SK-N-SH (cell line): ENCODE data around the gene RHPN2. TPM values are rescaled to one million over a fixed set of nuclear protein-coding genes. Genes with fewer than 3 reads are reported as not detected.
A peak's percentile ranks its signal among the peaks of the same experiment; 100 is the strongest.

Experiments
- CTCF ChIA-PET: fragments of 300-600, 350-600 bp; formaldehyde crosslinking; extraction: SDS; loops from one replicate; lab custom pipeline; 2021; lab: Yijun Ruan, JAX
- POLR2A ChIA-PET: fragments of 350-600 bp; sonication (Branson Sonifier 250); formaldehyde crosslinking; extraction: SDS; loops from one replicate; lab custom pipeline; 2020; ENCODE audit warnings: antibody characterized with exemption, inconsistent platforms; lab: Yijun Ruan, JAX
- DNase-seq: peaks from one replicate; pipeline ENCODE4 v3.0.0; 2012
- H2AFZ ChIP-seq: fragments of 200-600 bp; sonication (generic); 2 replicates; pipeline ENCODE4 v1.8.1; 2016; ENCODE audit warnings: antibody characterized with exemption, mild to moderate bottlenecking, low read depth
- H3F3A ChIP-seq: fragments of 200-600 bp; sonication (generic); replicated peaks from 2 replicates; pipeline ENCODE3; 2016; ENCODE audit warnings: antibody characterized with exemption, mild to moderate bottlenecking; ENCODE audit not compliant: insufficient read depth
- H3K27ac ChIP-seq, 2 experiments: fragments of 200-500 bp in 1 of 2; fragments of 200-600 bp in 1 of 2; sonication (Bioruptor generic) in 1 of 2; sonication (generic), shearing (Covaris generic) in 1 of 2; 2 replicates each; pipeline versions ENCODE4 v1.5.1 to v1.6.1; 2014 to 2016; ENCODE audit warnings: low read depth in 2 of 2, inconsistent platforms in 1 of 2, low read length in 1 of 2, mild to moderate bottlenecking in 1 of 2, mixed read lengths in 1 of 2
- H3K27me3 ChIP-seq: fragments of 200-600 bp; sonication (generic), shearing (Covaris generic); 2 replicates; pipeline ENCODE4 v1.6.1; 2016; ENCODE audit warnings: mixed run types; ENCODE audit not compliant: insufficient read depth
- H3K36me3 ChIP-seq, 2 experiments: fragments of 200-500 bp in 1 of 2; fragments of 200-600 bp in 1 of 2; sonication (Bioruptor generic) in 1 of 2; sonication (generic) in 1 of 2; replicated peaks in 1 of 2; 2 replicates each; pipeline versions ENCODE3 to v1.5.1; 2014 to 2016; ENCODE audit warnings: low read length in 1 of 2, mild to moderate bottlenecking in 1 of 2; ENCODE audit not compliant: insufficient read depth in 2 of 2, control insufficient read depth in 1 of 2
- H3K4me1 ChIP-seq, 2 experiments: fragments of 200-500 bp in 1 of 2; fragments of 200-600 bp in 1 of 2; sonication (Bioruptor generic) in 1 of 2; sonication (generic), shearing (Covaris generic) in 1 of 2; 2 replicates each; pipeline versions ENCODE4 v1.5.1 to v1.6.1; 2014 to 2016; ENCODE audit warnings: low read depth in 1 of 2, low read length in 1 of 2, mixed run types in 1 of 2; ENCODE audit not compliant: insufficient read depth in 2 of 2, control insufficient read depth in 1 of 2
- H3K4me2 ChIP-seq: fragments of 200-600 bp; sonication (generic), shearing (Covaris generic); 2 replicates; pipeline ENCODE4 v1.6.1; 2017; ENCODE audit warnings: mixed run types
- H3K4me3 ChIP-seq, 2 experiments: fragments of 200-500 bp in 1 of 2; fragments of 200-600 bp in 1 of 2; sonication (Bioruptor generic) in 1 of 2; sonication (generic), shearing (Covaris generic) in 1 of 2; 2 replicates each; pipeline versions ENCODE4 v1.5.1 to v1.8.1; 2014 to 2016; ENCODE audit warnings: low read depth in 2 of 2, inconsistent platforms in 1 of 2, low read length in 1 of 2, mild to moderate bottlenecking in 1 of 2, mixed read lengths in 1 of 2, moderate library complexity in 1 of 2
- H3K79me2 ChIP-seq: fragments of 200-600 bp; sonication (generic); 2 replicates; pipeline ENCODE4 v1.8.1; 2017; ENCODE audit warnings: mild to moderate bottlenecking; ENCODE audit not compliant: insufficient read depth
- H3K9ac ChIP-seq: fragments of 200-600 bp; sonication (generic); 2 replicates; pipeline ENCODE4 v1.6.1; 2017; ENCODE audit warnings: mixed run types
- H3K9me2 ChIP-seq: fragments of 200-600 bp; sonication (generic); 2 replicates; pipeline ENCODE4 v1.6.1; 2017; ENCODE audit warnings: mixed run types
- H3K9me3 ChIP-seq: fragments of 200-600 bp; sonication (generic); 2 replicates; pipeline ENCODE4 v1.6.1; 2017; ENCODE audit warnings: mixed run types, mild to moderate bottlenecking, moderate library complexity
- H4K20me1 ChIP-seq: fragments of 200-600 bp; sonication (generic); 2 replicates; pipeline ENCODE4 v1.6.1; 2017; ENCODE audit warnings: mild to moderate bottlenecking, mixed run types; ENCODE audit not compliant: insufficient read depth
- CHD2 ChIP-seq: fragments of 150-350 bp; IDR thresholded peaks from 2 replicates; pipeline ENCODE4 v1.6.1; 2018; ENCODE audit warnings: low read length; ENCODE audit not compliant: partially characterized antibody
- ELF1 ChIP-seq: IDR thresholded peaks from 2 replicates; pipeline ENCODE4 v1.4.0; 2012
- EP300 ChIP-seq, 2 experiments: IDR thresholded peaks; 2 replicates each; pipeline versions ENCODE4 v1.4.0 to v1.6.1; 2012; ENCODE audit warnings: borderline replicate concordance in 1 of 2, low read depth in 1 of 2, low read length in 1 of 2
- EZH2phosphoT487 ChIP-seq: fragments of 200-600 bp; sonication (generic); IDR thresholded peaks from 2 replicates; pipeline ENCODE4 v1.6.1; 2017; ENCODE audit warnings: low read depth, mixed run types, mild to moderate bottlenecking, antibody characterized with exemption, moderate library complexity, borderline replicate concordance
- FOSL2 ChIP-seq: IDR thresholded peaks from 2 replicates; pipeline ENCODE4 v1.4.0; 2012; ENCODE audit warnings: low read depth, mild to moderate bottlenecking, moderate library complexity, borderline replicate concordance
- FOXJ3 ChIP-seq: sonication (generic); formaldehyde crosslinking; IDR thresholded peaks from 2 replicates; pipeline ENCODE4 v1.5.1; 2020; ENCODE audit warnings: mild to moderate bottlenecking, missing genetic modification reagents
- GABPA ChIP-seq: IDR thresholded peaks from 2 replicates; pipeline ENCODE4 v1.4.0; 2012; ENCODE audit warnings: low read depth, mild to moderate bottlenecking
- MEF2A ChIP-seq: IDR thresholded peaks from 2 replicates; pipeline ENCODE4 v1.4.0; 2012; ENCODE audit warnings: low read depth, borderline replicate concordance
- NFIC ChIP-seq: IDR thresholded peaks from 2 replicates; pipeline ENCODE4 v1.4.0; 2012; ENCODE audit warnings: borderline replicate concordance
- NRF1 ChIP-seq: IDR thresholded peaks from 2 replicates; pipeline ENCODE4 v1.6.1; 2012; ENCODE audit warnings: low read depth, mild to moderate bottlenecking, low read length
- POLR2AphosphoS5 ChIP-seq: IDR thresholded peaks from 2 replicates; pipeline ENCODE4 v1.6.1; 2012; ENCODE audit warnings: low read depth, low read length
- RAD21 ChIP-seq: IDR thresholded peaks from 2 replicates; pipeline ENCODE4 v1.6.1; 2012; ENCODE audit warnings: mild to moderate bottlenecking, low read length
- RCOR1 ChIP-seq: fragments of 150-350 bp; IDR thresholded peaks from 2 replicates; pipeline ENCODE4 v1.6.1; 2017; ENCODE audit warnings: antibody characterized with exemption, low read length
- RFX5 ChIP-seq: IDR thresholded peaks from 2 replicates; pipeline ENCODE4 v1.6.1; 2012; ENCODE audit warnings: mild to moderate bottlenecking, improper control_type of control experiment, low read length
- RXRA ChIP-seq: IDR thresholded peaks from 2 replicates; pipeline ENCODE4 v1.4.0; 2012; ENCODE audit warnings: low read depth, mild to moderate bottlenecking, borderline replicate concordance
- SMC3 ChIP-seq: IDR thresholded peaks from 2 replicates; pipeline ENCODE4 v1.6.1; 2012; ENCODE audit warnings: low read depth, low read length, improper control_type of control experiment
- TAF1 ChIP-seq: IDR thresholded peaks from 2 replicates; pipeline ENCODE4 v1.6.1; 2012; ENCODE audit warnings: low read depth, mild to moderate bottlenecking, low read length, moderate library complexity, borderline replicate concordance
- TCF12 ChIP-seq: IDR thresholded peaks from 2 replicates; pipeline ENCODE4 v1.4.0; 2012
- TEAD4 ChIP-seq: IDR thresholded peaks from 2 replicates; pipeline ENCODE4 v1.4.0; 2012; ENCODE audit warnings: mild to moderate bottlenecking, borderline replicate concordance; ENCODE audit not compliant: insufficient read depth
- YY1 ChIP-seq: IDR thresholded peaks from 2 replicates; pipeline ENCODE4 v1.4.0; 2012; ENCODE audit warnings: low read depth, mild to moderate bottlenecking
- WGBS: methylation state at CpG from one replicate; pipeline ENCODE4 v1.1.6; 2017; ENCODE audit warnings: low lambda C conversion rate; 5-methylcytosine and 5-hydroxymethylcytosine counted together
- polyA plus RNA-seq, 3 experiments: library from polyadenylated mRNA; depleted of rRNA; stranded (reverse); fragments of >200 nt; gene quantifications; 2 replicates each; pipeline ENCODE4 v1.2.3, GENCODE V29; 2012
- TF ChIP-seq, protein P1 (sequence below): fragments of 200-600 bp; sonication (generic); IDR thresholded peaks from 2 replicates; pipeline ENCODE4 v1.6.1; 2017; ENCODE audit warnings: antibody characterized with exemption, mild to moderate bottlenecking, moderate library complexity
- TF ChIP-seq, protein P2 (sequence below): IDR thresholded peaks from 2 replicates; pipeline ENCODE4; 2012
- TF ChIP-seq, protein P3 (sequence below): IDR thresholded peaks from 2 replicates; pipeline ENCODE4 v1.4.0; 2012; ENCODE audit warnings: low read depth, borderline replicate concordance
- TF ChIP-seq, protein P4 (sequence below): IDR thresholded peaks from 2 replicates; pipeline ENCODE4 v1.6.1; 2012; ENCODE audit warnings: mild to moderate bottlenecking, low read depth, low read length, moderate library complexity
- TF ChIP-seq, protein P5 (sequence below): fragments of 150-350 bp; IDR thresholded peaks from 2 replicates; pipeline ENCODE4 v1.6.1; 2017; ENCODE audit warnings: antibody characterized with exemption, low read length, low read depth, borderline replicate concordance

RHPN2 gene
- polyA plus RNA-seq, 1 of the 3 experiments (the other 2 are of a cell fraction) = 7.0 TPM

DNA sequence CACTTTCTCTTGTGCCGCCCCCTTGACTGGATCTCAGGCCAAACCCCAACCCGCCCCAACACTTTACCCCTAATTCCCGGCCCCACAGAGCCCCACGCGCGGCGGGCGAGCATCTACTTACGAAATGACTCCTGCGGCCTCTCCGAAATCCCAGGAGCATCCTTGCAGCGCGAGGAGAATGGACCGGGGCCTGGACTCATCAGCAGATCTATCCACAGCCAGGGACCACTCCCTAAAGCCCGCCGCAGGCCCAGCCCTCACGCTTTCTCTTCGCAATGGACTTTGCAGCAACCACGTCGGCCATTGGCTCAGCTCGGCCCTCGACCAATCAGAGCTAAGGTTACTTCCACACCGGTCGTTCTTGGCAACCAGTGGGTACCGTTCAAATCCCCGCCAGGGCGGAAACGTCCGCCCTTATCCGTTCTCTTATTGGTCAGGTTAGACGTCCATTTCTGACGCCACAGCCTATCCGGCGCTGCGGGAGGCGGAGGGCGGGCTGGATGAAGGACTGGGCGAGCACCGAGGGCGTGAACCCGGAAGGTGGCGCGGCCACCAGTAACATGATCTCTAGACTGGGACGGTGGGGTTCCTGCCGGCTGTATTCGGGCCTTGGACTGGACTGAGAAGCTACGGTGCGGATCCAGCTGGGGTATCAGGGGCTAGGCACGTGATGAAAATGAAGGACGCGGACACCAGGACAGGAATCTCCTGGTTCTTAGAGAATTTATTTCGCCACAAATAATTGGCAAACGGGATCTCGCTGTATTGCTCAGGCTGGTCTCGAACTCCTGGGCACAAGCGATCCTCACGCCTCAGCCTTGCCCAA lies 92.8 kb downstream of the RHPN2 start, which contains the start of the genes CEP89 and FAAP24:
TSS of gene CEP89 (minus strand) at position 244 of the 826 bp plus-strand sequence. CDS start at position 160, 84 bp downstream.
TSS of gene FAAP24 (plus strand) at position 528 of the 826 bp plus-strand sequence. CDS start 955 bp downstream, outside the sequence.
- no peaks in the 10 kb centered on the region for H3K9me3 ChIP-seq
- H4K20me1 ChIP-seq = no peaks in the 10 kb centered on the region
- peak within 1 kb of the TSS; percentile 99 for H2AFZ ChIP-seq
- peaks cover 0 to 10% of the 10 kb centered on the region in 2 experiments; a peak in 1 of 4 replicates for H3K4me1 ChIP-seq
- peaks cover 0 to 21% of the 10 kb centered on the region in 2 experiments for H3K36me3 ChIP-seq
- peaks cover 12% of the 10 kb centered on the region for H3F3A ChIP-seq
- ChIA-PET POLR2A (no interaction called here), CTCF (interaction anchor here (1.5 to 8.6 kb wide), 4 partner anchors 8 to 435 kb away, joined by 3 to 215 read pairs (median 4); no protein-coding TSS in a partner anchor)
- peak within 1 kb of the TSS; percentile 86 for H3K9ac ChIP-seq
- peaks cover 44% of the 10 kb centered on the region for H3K79me2 ChIP-seq
- H3K4me3 ChIP-seq = peak within 1 kb of the TSS; percentile 49 to 88
- peak; percentile 97 for DNase-seq
- H3K27me3 ChIP-seq = no peaks in the 10 kb centered on the region
- peak within 1 kb of the TSS; percentile 50 to 51; a peak in 2 of 4 replicates for H3K27ac ChIP-seq
- WGBS = 1% methylated on average over 51 of the region's 57 CpGs
- no peaks in the 10 kb centered on the region for H3K9me2 ChIP-seq
- peak within 1 kb of the TSS; percentile 98 for H3K4me2 ChIP-seq
- TF ChIP-seq POLR2AphosphoS5 = peak; percentile 60; the same call in 1 of the 2 replicates
- TF ChIP-seq NRF1 = no peak
- TF ChIP-seq TCF12 = no peak
- no peak for TF ChIP-seq RAD21
- TF ChIP-seq NFIC = no peak
- no peak for TF ChIP-seq MEF2A
- TF ChIP-seq FOSL2 = no peak; the same call in 1 of the 2 replicates
- TF ChIP-seq, protein P1, sequence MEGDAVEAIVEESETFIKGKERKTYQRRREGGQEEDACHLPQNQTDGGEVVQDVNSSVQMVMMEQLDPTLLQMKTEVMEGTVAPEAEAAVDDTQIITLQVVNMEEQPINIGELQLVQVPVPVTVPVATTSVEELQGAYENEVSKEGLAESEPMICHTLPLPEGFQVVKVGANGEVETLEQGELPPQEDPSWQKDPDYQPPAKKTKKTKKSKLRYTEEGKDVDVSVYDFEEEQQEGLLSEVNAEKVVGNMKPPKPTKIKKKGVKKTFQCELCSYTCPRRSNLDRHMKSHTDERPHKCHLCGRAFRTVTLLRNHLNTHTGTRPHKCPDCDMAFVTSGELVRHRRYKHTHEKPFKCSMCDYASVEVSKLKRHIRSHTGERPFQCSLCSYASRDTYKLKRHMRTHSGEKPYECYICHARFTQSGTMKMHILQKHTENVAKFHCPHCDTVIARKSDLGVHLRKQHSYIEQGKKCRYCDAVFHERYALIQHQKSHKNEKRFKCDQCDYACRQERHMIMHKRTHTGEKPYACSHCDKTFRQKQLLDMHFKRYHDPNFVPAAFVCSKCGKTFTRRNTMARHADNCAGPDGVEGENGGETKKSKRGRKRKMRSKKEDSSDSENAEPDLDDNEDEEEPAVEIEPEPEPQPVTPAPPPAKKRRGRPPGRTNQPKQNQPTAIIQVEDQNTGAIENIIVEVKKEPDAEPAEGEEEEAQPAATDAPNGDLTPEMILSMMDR = no peak
- TF ChIP-seq RXRA = no peak; the same call in 1 of the 2 replicates
- TF ChIP-seq ELF1 = peak; percentile 94
- TF ChIP-seq EZH2phosphoT487 = no peak
- TF ChIP-seq, protein P2, sequence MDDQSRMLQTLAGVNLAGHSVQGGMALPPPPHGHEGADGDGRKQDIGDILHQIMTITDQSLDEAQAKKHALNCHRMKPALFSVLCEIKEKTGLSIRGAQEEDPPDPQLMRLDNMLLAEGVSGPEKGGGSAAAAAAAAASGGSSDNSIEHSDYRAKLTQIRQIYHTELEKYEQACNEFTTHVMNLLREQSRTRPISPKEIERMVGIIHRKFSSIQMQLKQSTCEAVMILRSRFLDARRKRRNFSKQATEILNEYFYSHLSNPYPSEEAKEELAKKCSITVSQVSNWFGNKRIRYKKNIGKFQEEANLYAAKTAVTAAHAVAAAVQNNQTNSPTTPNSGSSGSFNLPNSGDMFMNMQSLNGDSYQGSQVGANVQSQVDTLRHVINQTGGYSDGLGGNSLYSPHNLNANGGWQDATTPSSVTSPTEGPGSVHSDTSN = peak; percentile 99
- no peak for TF ChIP-seq TEAD4
- peak; percentile 94 for TF ChIP-seq CHD2
- peak; percentile 89 for TF ChIP-seq GABPA
- peak; percentile 59; the same call in 1 of the 2 replicates for TF ChIP-seq TAF1
- TF ChIP-seq RCOR1 = no peak; the same call in 1 of the 2 replicates
- no peak for TF ChIP-seq EP300 (IDR thresholded peaks at IDR 0.05; ENCODE audit: borderline replicate concordance in 1 of 2, low read depth in 1 of 2, low read length in 1 of 2)
- TF ChIP-seq SMC3 = no peak
- TF ChIP-seq YY1 = peak; percentile 47; the same call in 1 of the 2 replicates
- TF ChIP-seq, protein P3, sequence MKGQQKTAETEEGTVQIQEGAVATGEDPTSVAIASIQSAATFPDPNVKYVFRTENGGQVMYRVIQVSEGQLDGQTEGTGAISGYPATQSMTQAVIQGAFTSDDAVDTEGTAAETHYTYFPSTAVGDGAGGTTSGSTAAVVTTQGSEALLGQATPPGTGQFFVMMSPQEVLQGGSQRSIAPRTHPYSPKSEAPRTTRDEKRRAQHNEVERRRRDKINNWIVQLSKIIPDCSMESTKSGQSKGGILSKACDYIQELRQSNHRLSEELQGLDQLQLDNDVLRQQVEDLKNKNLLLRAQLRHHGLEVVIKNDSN = no peak; the same call in 1 of the 2 replicates
- 0 out of 2 replicates have a peak, but pooled peaks have one; percentile 42 for TF ChIP-seq FOXJ3 (CRISPR knock-in tag)
- TF ChIP-seq, protein P4, sequence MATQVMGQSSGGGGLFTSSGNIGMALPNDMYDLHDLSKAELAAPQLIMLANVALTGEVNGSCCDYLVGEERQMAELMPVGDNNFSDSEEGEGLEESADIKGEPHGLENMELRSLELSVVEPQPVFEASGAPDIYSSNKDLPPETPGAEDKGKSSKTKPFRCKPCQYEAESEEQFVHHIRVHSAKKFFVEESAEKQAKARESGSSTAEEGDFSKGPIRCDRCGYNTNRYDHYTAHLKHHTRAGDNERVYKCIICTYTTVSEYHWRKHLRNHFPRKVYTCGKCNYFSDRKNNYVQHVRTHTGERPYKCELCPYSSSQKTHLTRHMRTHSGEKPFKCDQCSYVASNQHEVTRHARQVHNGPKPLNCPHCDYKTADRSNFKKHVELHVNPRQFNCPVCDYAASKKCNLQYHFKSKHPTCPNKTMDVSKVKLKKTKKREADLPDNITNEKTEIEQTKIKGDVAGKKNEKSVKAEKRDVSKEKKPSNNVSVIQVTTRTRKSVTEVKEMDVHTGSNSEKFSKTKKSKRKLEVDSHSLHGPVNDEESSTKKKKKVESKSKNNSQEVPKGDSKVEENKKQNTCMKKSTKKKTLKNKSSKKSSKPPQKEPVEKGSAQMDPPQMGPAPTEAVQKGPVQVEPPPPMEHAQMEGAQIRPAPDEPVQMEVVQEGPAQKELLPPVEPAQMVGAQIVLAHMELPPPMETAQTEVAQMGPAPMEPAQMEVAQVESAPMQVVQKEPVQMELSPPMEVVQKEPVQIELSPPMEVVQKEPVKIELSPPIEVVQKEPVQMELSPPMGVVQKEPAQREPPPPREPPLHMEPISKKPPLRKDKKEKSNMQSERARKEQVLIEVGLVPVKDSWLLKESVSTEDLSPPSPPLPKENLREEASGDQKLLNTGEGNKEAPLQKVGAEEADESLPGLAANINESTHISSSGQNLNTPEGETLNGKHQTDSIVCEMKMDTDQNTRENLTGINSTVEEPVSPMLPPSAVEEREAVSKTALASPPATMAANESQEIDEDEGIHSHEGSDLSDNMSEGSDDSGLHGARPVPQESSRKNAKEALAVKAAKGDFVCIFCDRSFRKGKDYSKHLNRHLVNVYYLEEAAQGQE = no peak
- TF ChIP-seq, protein P5, sequence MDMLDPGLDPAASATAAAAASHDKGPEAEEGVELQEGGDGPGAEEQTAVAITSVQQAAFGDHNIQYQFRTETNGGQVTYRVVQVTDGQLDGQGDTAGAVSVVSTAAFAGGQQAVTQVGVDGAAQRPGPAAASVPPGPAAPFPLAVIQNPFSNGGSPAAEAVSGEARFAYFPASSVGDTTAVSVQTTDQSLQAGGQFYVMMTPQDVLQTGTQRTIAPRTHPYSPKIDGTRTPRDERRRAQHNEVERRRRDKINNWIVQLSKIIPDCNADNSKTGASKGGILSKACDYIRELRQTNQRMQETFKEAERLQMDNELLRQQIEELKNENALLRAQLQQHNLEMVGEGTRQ = no peak
- no peak for TF ChIP-seq RFX5
